HG03469 (cell line): Measurements from ENCODE around the gene BSND.

Experiments
- ATAC-seq: cut with Tn5 transposase; IDR thresholded peaks from one replicate; pipeline ENCODE4 v1.9.1; 2021; ENCODE audit warnings: mild to moderate bottlenecking, moderate library complexity, moderate number of reproducible peaks; ENCODE audit not compliant: unreplicated experiment

BSND gene

DNA sequence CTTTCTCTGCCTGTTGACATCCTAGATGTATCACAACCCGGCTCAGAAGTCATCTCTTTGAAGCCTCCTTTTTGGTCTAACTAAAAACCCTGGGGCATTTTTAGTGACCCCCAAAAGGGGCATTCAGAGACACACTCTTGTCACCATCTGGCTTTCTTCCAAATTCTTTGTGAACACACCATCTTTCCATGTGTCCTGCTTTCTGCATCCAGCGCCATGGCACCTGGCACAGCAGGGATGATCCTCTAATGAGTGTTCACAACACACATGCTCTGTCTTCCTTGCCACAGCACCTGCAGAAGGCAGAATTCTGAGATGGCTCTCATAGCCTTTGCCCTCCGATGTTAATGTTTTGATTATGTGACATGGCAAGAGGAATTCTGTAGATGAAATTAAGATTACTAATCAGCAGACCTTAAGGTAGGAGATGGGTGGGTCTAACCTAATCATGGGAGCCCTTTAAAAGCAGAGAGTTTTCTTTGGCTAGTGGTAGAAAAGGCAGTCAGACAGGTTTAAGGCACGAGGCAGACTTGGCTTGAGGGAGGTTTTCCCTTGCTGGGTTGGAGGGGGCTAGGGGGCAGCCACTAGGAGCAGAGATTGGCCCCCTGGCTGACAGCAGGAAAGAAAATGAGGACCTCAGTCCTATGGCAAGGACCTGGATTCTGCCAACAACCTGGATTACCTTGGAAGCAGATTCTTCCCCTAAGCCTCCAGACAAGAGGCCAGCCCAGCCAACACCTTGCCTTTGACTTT is 23.2 kb upstream of the BSND start:
- ATAC-seq, result no peak

DNA sequence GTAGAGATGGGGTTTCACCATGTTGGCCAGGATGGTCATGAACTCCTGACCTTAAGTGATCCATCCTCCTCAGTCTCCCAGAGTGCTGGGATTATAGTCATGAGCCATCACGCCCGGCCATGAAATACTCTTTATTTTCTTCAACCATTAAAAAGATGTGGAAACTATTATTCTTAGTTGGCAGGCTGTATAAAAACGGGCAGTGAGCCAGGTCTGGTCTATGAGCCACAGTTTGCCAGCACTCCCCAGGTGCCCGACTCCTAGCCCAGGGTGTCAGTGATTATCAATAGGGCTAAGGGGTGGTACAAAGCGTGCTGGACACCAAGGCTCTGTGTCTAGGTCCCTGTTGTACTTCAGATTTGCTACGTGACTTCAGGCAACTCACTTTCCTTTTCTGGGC is 22.0 kb upstream of the BSND start:
- no peak for ATAC-seq

DNA sequence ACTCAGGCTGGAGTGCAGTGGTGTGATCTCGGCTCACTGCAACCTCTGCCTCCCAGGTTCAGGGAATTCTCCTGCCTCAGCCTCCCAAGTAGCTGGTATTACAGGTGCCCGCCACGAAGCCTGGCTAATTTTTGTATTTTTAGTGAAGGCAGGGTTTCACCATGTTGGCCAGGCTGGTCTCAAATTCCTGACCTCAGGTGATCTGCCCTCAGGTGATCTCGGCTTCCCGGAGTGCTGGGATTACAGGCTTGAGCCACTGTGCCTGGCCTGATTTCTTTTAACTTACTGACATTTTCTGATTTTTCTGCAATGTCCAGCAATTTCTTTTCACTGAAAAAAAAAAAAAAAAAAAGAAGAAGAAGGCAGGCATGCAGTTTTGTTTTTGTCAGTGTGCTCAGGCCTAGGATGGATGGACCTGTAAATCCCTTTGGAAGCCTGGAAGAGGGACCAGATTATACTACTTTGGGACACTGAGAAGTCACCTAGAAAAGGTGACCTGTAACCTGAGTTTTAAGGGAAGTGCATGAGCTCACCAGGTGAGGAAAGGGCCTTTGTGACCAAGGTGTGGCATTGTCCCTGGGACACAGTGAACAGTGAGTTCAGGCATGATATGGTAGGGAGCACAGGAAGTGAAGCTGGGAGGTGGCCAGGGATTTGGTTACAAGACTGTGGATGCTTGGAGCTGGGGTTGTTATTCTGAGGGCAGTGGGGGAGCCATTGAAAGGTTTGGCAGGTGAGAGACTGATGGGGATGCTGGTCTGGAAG is 21.0 kb upstream of the BSND start:
- ATAC-seq, result no peak

DNA sequence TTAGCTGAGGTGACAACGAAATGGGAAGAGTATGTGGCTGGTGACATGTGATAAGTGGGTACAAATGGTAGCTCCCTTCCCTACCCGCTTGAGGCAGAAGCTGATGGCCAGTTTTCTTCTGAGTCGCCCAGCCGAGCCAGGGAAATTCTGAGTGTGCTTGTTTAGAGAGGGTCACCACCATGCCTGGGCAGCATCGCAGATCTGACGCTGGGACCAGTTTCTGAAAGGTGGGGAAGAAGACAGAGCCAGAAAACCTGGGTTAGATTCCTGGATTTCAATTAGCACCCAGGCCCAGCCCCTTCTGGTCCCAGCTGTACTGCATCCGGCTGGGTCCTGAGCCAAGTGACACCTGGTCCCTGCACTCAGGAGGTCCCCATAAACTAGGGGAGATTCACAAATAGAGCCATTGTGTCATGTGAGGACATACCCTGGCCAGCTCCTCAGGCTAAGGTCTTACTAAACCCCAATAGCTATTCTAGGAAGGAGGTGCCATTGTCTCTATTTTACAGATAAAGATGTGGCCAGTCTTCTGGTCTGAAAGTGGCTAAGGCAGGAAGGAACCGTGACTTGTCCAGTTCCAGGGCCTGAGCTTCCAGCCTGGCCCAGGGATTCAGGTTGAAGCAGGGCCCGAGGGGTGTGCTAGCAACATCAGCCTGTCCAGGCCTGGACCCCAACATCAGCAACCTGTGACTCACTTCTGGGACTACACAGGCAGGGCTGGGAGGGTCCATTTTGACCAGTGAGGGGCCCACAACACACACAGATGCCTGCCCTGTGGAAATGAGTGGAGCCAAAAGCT is 20.0 kb upstream of the BSND start:
- ATAC-seq, result no peak

DNA sequence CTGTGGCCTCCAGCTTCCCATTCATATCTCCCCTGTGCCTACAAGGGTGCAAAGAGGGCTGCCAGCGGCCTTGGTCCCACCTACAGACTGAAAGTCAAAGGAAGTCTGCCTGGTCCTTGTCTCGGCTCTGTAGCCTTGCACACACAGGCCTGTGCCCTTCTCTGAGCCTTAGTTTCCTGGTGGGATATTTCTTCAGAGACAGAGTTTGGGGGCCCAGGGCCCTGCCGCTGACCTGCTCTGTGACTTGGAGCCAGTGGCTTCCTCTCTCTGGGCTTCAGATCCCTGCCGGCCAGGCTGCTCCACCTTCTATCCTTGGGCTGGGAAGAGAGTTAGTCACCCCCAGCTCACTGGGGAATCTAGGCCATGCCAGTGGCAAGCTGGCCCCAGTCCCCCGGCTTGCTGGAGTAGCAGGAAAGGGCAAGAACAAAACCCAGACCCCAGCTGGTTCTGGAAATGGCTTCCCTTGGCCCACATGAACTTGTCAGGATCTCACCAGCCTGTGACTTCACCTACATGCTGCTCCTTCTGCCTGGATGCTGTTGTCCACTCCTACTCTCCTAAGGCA is 19.3 kb upstream of the BSND start:
- ATAC-seq, result no peak

GRCh38 chr1:54980046-54980527 is 18.6 kb upstream of the BSND start:
- ATAC-seq, result no peak

GRCh38 chr1:54980528-54981241 is 18.0 kb upstream of the BSND start, which contains the start of gene TMEM61:
Gene TMEM61, plus strand, starts transcription at chr1:54980628. Its CDS starts 438 bp downstream, at chr1:54981066.
- no peak for ATAC-seq

- ATAC-seq, result no peak
Measured at GRCh38 chr1:54981466-54981865, 17.3 kb upstream of the BSND start.

- no peak for ATAC-seq
Measured at GRCh38 chr1:54982739-54983138, 16.0 kb upstream of the BSND start.

- ATAC-seq, result no peak
Measured at GRCh38 chr1:54984131-54984842, 14.4 kb upstream of the BSND start.

GRCh38 chr1:54985556-54985955 is 13.2 kb upstream of the BSND start:
- ATAC-seq, result no peak

- no peak for ATAC-seq
Measured at GRCh38 chr1:54986025-54986424, 12.7 kb upstream of the BSND start.

- ATAC-seq, result no peak
Measured at GRCh38 chr1:54986533-54986932, 12.2 kb upstream of the BSND start.

- ATAC-seq, result no peak
Measured at GRCh38 chr1:54987427-54987826, 11.3 kb upstream of the BSND start.

- no peak for ATAC-seq
Measured at GRCh38 chr1:54987919-54988705, 10.6 kb upstream of the BSND start.

DNA sequence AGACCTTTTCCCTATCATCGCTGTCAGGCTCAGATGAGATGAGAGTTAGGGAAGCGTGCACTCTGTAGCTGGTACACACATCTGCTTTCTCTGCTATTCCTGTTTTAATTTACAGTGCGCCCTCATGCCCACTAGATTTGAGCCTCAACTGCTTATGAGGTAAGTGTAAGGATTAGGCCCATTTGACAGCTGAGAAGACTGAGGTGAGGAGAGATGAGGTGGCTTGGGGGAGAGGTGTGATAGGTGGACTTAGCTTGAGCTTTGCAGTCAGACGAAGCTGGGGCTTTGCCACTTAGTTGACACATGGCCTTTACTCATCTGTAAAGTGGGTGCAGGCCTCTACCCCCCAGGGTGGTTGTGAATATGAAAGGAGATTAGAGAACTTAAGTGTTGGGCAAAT is 9.8 kb upstream of the BSND start:
- ATAC-seq, result no peak

DNA sequence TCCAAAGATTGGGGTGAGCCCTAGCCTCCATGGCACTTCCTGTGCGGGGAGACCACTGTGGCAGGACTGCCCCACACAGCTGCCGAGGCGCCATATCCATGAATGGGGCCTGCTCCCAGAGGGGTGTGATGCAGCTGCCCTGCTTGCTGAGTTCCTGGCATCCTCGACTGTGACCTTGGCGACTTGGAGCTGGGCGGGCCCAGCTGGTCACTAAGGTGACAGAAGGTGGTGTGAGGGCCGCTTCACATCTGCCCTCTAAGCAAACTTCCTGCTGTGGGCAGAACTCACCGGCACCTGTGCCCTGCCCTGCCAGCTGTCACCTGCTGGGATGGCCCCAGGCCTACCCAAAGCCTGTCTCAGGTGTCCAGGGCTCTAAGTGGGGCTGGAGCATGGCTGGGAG is 9.3 kb upstream of the BSND start:
- no peak for ATAC-seq

- no peak for ATAC-seq
Measured at GRCh38 chr1:54989968-54990810, 8.5 kb upstream of the BSND start.
